GM23338 (cell line): ENCODE results near the gene PDYN. TPM values are rescaled to one million over a fixed set of nuclear protein-coding genes. Genes with fewer than 3 reads are reported as not detected.

Source experiments
- ATAC-seq: fragments of 200-7000 bp; cut with Tn5 transposase; 3 replicates; pipeline ENCODE4 v1.9.1; 2020
- DNase-seq: peaks from one replicate; pipeline ENCODE4 v3.0.0-alpha.2; 2015; ENCODE audit warnings: low spot score
- H2AFZ ChIP-seq: fragments of 200-600 bp; sonication (generic); 2 replicates; pipeline ENCODE4 v1.8.0; 2016; ENCODE audit warnings: antibody characterized with exemption, mild to moderate bottlenecking, moderate library complexity
- H3F3A ChIP-seq: fragments of 200-600 bp; sonication (generic); replicated peaks from 2 replicates; pipeline ENCODE4 v1.8.0; 2017; ENCODE audit warnings: antibody characterized with exemption, mixed run types, low read depth
- H3K27ac ChIP-seq: fragments of 200-600 bp; sonication (generic); 2 replicates; pipeline ENCODE4 v1.6.1; 2016; ENCODE audit warnings: low read depth
- H3K27me3 ChIP-seq: fragments of 200-600 bp; sonication (generic); 2 replicates; pipeline ENCODE4 v1.8.0; 2016; ENCODE audit warnings: mild to moderate bottlenecking, mixed run types, moderate library complexity; ENCODE audit not compliant: insufficient read depth
- H3K36me3 ChIP-seq: fragments of 200-600 bp; sonication (generic); 2 replicates; pipeline ENCODE4 v1.8.0; 2016; ENCODE audit warnings: mild to moderate bottlenecking; ENCODE audit not compliant: insufficient read depth
- H3K4me1 ChIP-seq: fragments of 200-600 bp; sonication (generic); 2 replicates; pipeline ENCODE4 v1.8.0; 2016; ENCODE audit warnings: mild to moderate bottlenecking, moderate library complexity; ENCODE audit not compliant: insufficient read depth
- H3K4me2 ChIP-seq: fragments of 200-600 bp; sonication (generic); 2 replicates; pipeline ENCODE4 v1.7.1; 2017; ENCODE audit warnings: mixed run types
- H3K4me3 ChIP-seq: fragments of 200-600 bp; sonication (generic); 2 replicates; pipeline ENCODE4 v1.6.1; 2016; ENCODE audit warnings: mixed run types
- H3K79me2 ChIP-seq: fragments of 200-600 bp; sonication (generic); replicated peaks from 2 replicates; pipeline ENCODE4 v1.8.0; 2017; ENCODE audit warnings: mild to moderate bottlenecking; ENCODE audit not compliant: insufficient read depth
- H3K9me2 ChIP-seq: fragments of 200-600 bp; sonication (generic); 2 replicates; pipeline ENCODE4 v1.8.0; 2017; ENCODE audit not compliant: insufficient read depth
- H4K20me1 ChIP-seq: fragments of 200-600 bp; sonication (generic); replicated peaks from 2 replicates; pipeline ENCODE4 v1.8.0; 2017; ENCODE audit warnings: mild to moderate bottlenecking; ENCODE audit not compliant: insufficient read depth
- H3K27ac Mint-ChIP-seq: 2 replicates; pipeline ENCODE4 v1.8.0; 2020; ENCODE audit warnings: inconsistent platforms, mild to moderate bottlenecking, moderate library complexity, mixed read lengths
- H3K27me3 Mint-ChIP-seq: 3 replicates; pipeline ENCODE4 v1.8.0; 2022; ENCODE audit warnings: low read depth, mild to moderate bottlenecking, moderate library complexity, mixed read lengths, inconsistent platforms; ENCODE audit not compliant: insufficient read depth, poor library complexity
- H3K36me3 Mint-ChIP-seq: 3 replicates; pipeline ENCODE4 v1.8.0; 2021; ENCODE audit warnings: low read depth, mild to moderate bottlenecking, inconsistent platforms, moderate library complexity, mixed read lengths
- H3K4me1 Mint-ChIP-seq: 3 replicates; pipeline ENCODE4 v1.8.0; 2020; ENCODE audit warnings: mild to moderate bottlenecking, inconsistent platforms, mixed read lengths
- H3K4me3 Mint-ChIP-seq: 3 replicates; pipeline ENCODE4 v1.8.0; 2021; ENCODE audit warnings: moderate library complexity, mild to moderate bottlenecking, inconsistent platforms, mixed read lengths
- H3K9me3 Mint-ChIP-seq: 3 replicates; pipeline ENCODE4 v1.8.0; 2020; ENCODE audit warnings: moderate library complexity, mild to moderate bottlenecking, inconsistent platforms, mixed read lengths
- CREB1 ChIP-seq: fragments of 250-450 bp; sonication (Bioruptor Pico); IDR thresholded peaks from 2 replicates; pipeline ENCODE4 v1.5.0; 2020; ENCODE audit warnings: low read depth, mild to moderate bottlenecking, moderate library complexity
- ETS1 ChIP-seq: IDR thresholded peaks from 2 replicates; pipeline ENCODE4 v1.6.1; 2016; ENCODE audit warnings: antibody characterized with exemption
- EZH2 ChIP-seq: fragments of 200-600 bp; sonication (generic); IDR thresholded peaks from one replicate; pipeline ENCODE4 v1.8.0; 2017; ENCODE audit warnings: antibody characterized with exemption, mild to moderate bottlenecking, low read depth; ENCODE audit not compliant: unreplicated experiment
- EZH2phosphoT487 ChIP-seq: fragments of 200-600 bp; sonication (generic); IDR thresholded peaks from one replicate; pipeline ENCODE4 v1.8.1; 2018; ENCODE audit warnings: antibody characterized with exemption; ENCODE audit not compliant: unreplicated experiment
- JUNB ChIP-seq: IDR thresholded peaks from one replicate; pipeline ENCODE4 v1.6.1; 2016; ENCODE audit warnings: antibody characterized with exemption; ENCODE audit not compliant: unreplicated experiment
- NANOG ChIP-seq: IDR thresholded peaks from 2 replicates; pipeline ENCODE4 v1.6.1; 2016; ENCODE audit warnings: antibody characterized with exemption, borderline replicate concordance
- POLR2AphosphoS5 ChIP-seq: IDR thresholded peaks from 2 replicates; pipeline ENCODE4 v1.6.1; 2016; ENCODE audit warnings: antibody characterized with exemption, low read depth
- REST ChIP-seq: IDR thresholded peaks from one replicate; pipeline ENCODE4 v1.6.1; 2018; ENCODE audit warnings: antibody characterized with exemption; ENCODE audit not compliant: unreplicated experiment
- ZNF114 ChIP-seq: fragments of 250-450 bp; sonication (Bioruptor Pico); IDR thresholded peaks from 2 replicates; pipeline ENCODE4 v1.5.0; 2020; ENCODE audit warnings: mild to moderate bottlenecking, moderate library complexity
- ZNF331 ChIP-seq: fragments of 250-450 bp; sonication (Bioruptor Pico); IDR thresholded peaks from 2 replicates; pipeline ENCODE4 v1.5.0; 2020; ENCODE audit warnings: low read depth, mild to moderate bottlenecking, moderate library complexity
- ZNF462 ChIP-seq: fragments of 250-450 bp; sonication (Bioruptor Pico); IDR thresholded peaks from 2 replicates; pipeline ENCODE4 v1.5.0; 2020; ENCODE audit warnings: mild to moderate bottlenecking, moderate library complexity
- polyA plus RNA-seq: library from polyadenylated mRNA; unstranded; fragments of >200 nt; fragmentation: Nextera tagmentation; extraction: Ambion mirVana; gene quantifications from 2 replicates; pipeline ENCODE4 v1.2.1, GENCODE V29; 2016
- total RNA-seq: library from RNA; depleted of rRNA; stranded (reverse); fragments of >200 nt; shearing (Covaris generic); gene quantifications from 2 replicates; pipeline ENCODE4 v1.2.3, GENCODE V29; 2014

PDYN gene
- total and polyA plus RNA-seq, 2 experiments from 2014 or later = 0.21 to 0.24 TPM

GRCh38 chr20:1947535-1947846, 46.4 kb downstream of the PDYN start:
- Mint-ChIP-seq H3K4me1 (peaks cover 60% of the 10 kb centered on the region), H3K36me3 (no peaks in the 10 kb centered on the region)
- TF ChIP-seq ZNF331 (no peak), CREB1 (no peak), ZNF114 (CRISPR knock-in tag) (no peak), NANOG (no peak), JUNB (no peak), ETS1 (no peak)

GRCh38 chr20:1946762-1947534, 46.9 kb downstream of the PDYN start:
- DNase-seq (peak; percentile 99), ATAC-seq (peak; percentile 83)
- H3K27me3 ChIP-seq = peaks cover 38% of the 10 kb centered on the region
- H3F3A ChIP-seq = peaks cover 10% of the 10 kb centered on the region; the same call in 1 of the 2 replicates
- H3K36me3 ChIP-seq = no peaks in the 10 kb centered on the region
- H3K79me2 ChIP-seq = no peaks in the 10 kb centered on the region
- H3K4me1 Mint-ChIP-seq = peaks cover 59% of the 10 kb centered on the region
- H3K27ac Mint-ChIP-seq = peak overlapping the region; percentile 79; the same call in 1 of the 2 replicates
- H3K4me3 ChIP-seq = peak overlapping the region; percentile 59
- peak overlapping the region; percentile 84 for H3K4me2 ChIP-seq
- peaks cover 35% of the 10 kb centered on the region for H3K4me1 ChIP-seq
- no peaks in the 10 kb centered on the region for H3K9me2 ChIP-seq
- peak overlapping the region; percentile 78 for H3K4me3 Mint-ChIP-seq
- no peaks in the 10 kb centered on the region for H4K20me1 ChIP-seq
- peak overlapping the region; percentile 91 for H2AFZ ChIP-seq
- peak overlapping the region; percentile 71 for H3K27ac ChIP-seq
- no peaks in the 10 kb centered on the region for H3K9me3 Mint-ChIP-seq
- H3K27me3 Mint-ChIP-seq = peaks cover 38% of the 10 kb centered on the region
- no peaks in the 10 kb centered on the region for H3K36me3 Mint-ChIP-seq
- TF ChIP-seq ZNF462 (no peak), POLR2AphosphoS5 (peak; percentile 65), CREB1 (peak; percentile 53; the same call in 1 of the 2 replicates), EZH2 (peak; percentile 21), EZH2phosphoT487 (no peak), REST (no peak), ZNF331 (no peak)

More at GRCh38 chr20:1947535-1947846, 46.4 kb downstream of the PDYN start:
- Histone ChIP-seq H2AFZ (peak overlapping the region; percentile 91; the same call in 1 of the 2 replicates), H3K4me1 (peaks cover 35% of the 10 kb centered on the region), H3K79me2 (no peaks in the 10 kb centered on the region), H3K4me3 (peak overlapping the region; percentile 59), H4K20me1 (no peaks in the 10 kb centered on the region), H3F3A (peaks cover 10% of the 10 kb centered on the region; the same call in 1 of the 2 replicates), H3K9me2 (no peaks in the 10 kb centered on the region), H3K36me3 (no peaks in the 10 kb centered on the region), H3K27ac (peak overlapping the region; percentile 58; the same call in 1 of the 2 replicates), H3K4me2 (peak overlapping the region; percentile 84), H3K27me3 (peaks cover 38% of the 10 kb centered on the region)
- H3K9me3 Mint-ChIP-seq = no peaks in the 10 kb centered on the region
- no peak overlapping the region for H3K27ac Mint-ChIP-seq
- ATAC-seq (no peak), DNase-seq (no peak)
- H3K27me3 Mint-ChIP-seq = peaks cover 35% of the 10 kb centered on the region
- H3K4me3 Mint-ChIP-seq = peak overlapping the region; percentile 78
